NCI-H2029 (cell line): ENCODE measurements around the gene POLRMT.
"Not testable (repeated sequence)": the region's sequence is repeated elsewhere in the genome, so short reads cannot be mapped to it uniquely, and the experiment has no call there.

ENCODE experiments used
- DNase-seq: peaks from one replicate; lab custom pipeline; 2025; lab: John Stamatoyannopoulos, UW

Gene POLRMT

DNA sequence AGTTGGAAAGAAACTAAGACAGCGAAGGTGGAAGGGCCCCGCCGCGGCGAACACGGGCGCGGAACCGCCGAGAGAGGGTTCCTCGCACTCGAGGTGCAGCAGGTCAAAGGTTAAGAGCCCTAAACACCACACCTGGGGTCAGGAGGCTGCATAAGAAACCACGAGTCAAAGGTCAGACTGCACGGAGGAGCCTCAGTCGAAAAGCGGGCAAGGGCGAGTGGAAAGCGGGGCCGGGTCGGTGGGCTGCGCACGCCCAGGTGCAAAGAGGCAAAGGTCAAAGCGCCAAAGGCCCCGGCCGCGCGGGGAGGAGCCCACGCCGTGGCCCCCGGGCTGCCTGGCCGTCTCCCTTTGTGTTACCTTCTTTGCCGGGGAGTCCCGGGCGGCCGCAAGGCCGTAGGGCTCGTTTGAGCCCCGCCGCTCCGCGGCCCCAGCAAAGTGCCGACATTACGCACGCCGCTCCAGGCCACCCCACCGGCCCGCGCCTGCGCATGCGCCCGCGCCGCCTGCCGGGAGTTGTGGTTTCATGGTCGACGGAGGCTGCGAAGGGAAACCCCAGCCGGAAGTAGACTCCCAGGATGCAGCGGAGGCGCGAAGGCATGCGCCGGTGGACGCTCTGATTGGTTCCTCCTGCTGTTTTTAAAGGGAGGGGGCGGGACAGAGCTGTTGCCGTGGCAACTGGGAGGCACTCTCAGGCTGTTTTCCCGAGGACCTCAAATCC lies at the start of gene POLRMT:
POLRMT (minus strand) TSS at position 470 of the 718 bp plus-strand sequence; CDS start at position 445, 25 bp downstream.
- peak; percentile 98 for DNase-seq

GRCh38 chr19:682678-683320 lies 49.5 kb upstream of the POLRMT start:
- no peak for DNase-seq

DNA sequence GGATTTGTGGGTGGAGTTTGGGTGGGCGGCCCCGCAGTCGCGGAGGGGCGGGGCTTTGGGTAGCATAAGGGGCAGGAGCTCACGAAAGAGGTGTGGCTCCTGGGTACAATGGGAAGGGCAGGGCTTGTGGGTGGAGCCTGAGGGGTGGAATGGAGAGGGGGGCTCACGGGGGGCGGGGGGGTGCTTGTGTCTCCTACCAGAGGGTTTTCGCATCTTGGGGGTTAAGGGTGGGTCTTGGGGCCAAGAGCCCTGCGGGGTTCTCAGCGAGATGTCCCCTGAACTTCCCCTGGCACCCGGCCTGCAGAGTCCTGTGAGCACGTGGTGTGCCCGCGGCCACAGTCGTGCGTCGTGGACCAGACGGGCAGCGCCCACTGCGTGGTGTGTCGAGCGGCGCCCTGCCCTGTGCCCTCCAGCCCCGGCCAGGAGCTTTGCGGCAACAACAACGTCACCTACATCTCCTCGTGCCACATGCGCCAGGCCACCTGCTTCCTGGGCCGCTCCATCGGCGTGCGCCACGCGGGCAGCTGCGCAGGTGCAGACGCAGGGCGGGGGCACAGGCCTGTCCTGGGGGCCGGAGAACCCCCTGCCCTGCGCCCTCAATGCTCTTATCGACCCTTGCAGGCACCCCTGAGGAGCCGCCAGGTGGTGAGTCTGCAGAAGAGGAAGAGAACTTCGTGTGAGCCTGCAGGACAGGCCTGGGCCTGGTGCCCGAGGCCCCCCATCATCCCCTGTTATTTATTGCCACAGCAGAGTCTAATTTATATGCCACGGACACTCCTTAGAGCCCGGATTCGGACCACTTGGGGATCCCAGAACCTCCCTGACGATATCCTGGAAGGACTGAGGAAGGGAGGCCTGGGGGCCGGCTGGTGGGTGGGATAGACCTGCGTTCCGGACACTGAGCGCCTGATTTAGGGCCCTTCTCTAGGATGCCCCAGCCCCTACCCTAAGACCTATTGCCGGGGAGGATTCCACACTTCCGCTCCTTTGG lies 48.0 kb upstream of the POLRMT start:
- DNase-seq = peak; percentile 87

DNA sequence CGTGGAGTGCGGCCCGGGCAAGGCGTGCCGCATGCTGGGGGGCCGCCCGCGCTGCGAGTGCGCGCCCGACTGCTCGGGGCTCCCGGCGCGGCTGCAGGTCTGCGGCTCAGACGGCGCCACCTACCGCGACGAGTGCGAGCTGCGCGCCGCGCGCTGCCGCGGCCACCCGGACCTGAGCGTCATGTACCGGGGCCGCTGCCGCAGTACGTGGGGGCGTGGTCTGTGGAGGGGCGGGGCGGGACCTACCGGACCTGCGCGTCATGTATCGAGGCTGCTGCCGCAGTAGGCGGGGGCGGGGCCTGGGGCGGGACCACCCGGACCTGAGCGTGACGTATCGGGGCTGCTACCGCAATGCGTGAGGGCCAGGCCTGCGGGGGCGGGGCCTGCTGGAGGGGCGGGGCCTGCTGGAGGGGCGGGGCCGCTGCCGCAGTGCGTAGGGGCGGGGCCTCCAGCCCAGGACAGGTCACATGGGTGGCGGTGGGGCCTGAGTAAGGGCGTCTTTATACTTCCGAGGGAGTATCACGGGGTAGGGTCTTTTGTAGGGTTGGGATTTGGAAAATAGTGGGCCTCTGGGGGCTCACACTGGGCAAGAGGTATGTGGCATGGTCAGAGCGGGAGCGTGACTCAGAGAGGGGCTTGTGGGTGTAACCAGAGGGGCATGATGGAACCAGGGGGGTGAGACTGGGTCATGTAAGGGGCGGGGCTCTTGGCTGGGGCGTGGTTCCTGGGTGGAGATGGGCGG lies 47.1 kb upstream of the POLRMT start:
- peak; percentile 96 for DNase-seq

DNA sequence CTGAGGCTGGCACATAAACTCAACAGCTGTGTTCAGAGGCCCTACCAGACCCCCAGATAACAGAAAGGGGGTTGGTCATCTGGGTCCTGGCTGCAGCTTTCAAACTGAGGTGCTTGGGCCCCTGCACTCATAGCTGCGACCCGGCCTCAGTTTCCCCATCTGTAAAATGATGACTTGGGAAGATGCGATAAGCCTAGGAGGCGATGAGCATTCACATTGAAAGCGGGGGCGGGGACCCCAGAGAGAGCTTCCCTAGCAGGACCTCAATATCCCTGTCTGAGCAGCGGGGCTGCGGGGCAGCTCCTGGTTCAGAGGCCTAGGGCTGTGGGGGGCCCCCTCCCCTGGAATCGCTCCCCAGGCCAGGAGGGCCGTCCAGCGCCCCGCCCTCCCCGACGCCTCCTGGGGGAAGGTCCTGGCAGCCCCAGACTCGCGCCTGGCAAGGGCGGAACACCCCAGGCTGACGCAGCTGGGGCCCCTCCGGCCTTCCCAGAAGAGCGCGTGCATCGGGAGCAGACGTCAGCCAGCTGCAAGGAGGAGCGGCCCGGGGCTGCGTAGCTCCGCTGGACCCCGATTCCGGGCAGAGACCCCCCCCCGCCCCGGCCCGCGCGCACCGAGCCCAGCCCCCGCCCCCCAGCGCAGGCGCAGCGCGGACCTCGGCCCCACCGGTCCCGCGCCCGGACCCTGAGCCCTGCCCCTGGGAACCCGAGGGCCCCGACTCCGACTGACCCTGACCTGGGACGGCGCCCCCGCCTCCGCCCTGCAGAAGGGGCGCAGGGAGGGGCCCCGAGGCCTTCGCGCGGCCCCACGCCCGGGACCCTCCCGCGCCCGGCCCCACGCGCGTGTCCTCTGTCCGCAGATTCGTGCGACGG lies 46.3 kb upstream of the POLRMT start:
- no peak for DNase-seq

- no peak for DNase-seq
These were observed 45.6 kb upstream of the POLRMT start for GRCh38 chr19:678791-679388.

DNA sequence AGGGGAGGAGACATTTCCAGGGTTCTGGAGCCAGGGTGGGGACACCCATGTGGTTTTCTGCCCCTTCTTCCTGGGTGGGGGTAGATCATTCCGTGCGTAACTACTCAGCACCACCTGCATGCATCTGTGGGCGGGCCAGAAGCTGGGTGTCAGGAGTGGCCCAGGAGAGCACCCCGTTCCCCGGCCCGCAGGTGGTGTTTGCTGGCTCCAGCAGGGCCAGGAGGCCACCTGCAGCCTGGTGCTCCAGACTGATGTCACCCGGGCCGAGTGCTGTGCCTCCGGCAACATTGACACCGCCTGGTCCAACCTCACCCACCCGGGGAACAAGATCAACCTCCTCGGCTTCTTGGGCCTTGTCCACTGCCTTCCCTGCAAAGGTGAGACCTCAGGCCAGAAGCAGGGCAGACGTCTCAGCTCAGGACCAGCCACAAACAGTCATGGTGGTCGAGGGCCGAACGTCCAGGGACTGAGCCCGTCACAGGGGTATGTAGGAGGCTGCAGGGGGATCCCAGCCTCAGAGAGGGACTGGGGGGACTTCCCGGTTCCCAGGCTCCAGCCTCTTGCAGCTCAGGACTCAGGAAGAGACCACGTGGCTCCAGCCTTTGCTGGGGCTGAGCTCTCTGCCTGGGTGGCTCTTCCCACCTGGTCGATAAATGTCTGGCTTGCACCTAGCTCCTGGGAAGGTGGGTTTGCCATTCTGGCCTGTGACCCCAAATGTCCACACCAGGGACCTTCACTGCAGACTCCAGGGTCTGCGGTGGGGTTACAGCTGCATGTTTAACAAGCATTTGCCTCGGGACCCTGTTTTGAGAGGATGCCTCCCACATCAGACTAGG lies 44.5 kb upstream of the POLRMT start:
- DNase-seq = no peak

- DNase-seq = no peak
These were observed 43.9 kb upstream of the POLRMT start for GRCh38 chr19:677201-677600.

GRCh38 chr19:676339-677105 lies 43.2 kb upstream of the POLRMT start, which contains the start of gene FSTL3:
Gene FSTL3, plus strand, starts transcription at chr19:676392. Its CDS starts 32 bp downstream, at chr19:676424.
- no peak for DNase-seq

DNA sequence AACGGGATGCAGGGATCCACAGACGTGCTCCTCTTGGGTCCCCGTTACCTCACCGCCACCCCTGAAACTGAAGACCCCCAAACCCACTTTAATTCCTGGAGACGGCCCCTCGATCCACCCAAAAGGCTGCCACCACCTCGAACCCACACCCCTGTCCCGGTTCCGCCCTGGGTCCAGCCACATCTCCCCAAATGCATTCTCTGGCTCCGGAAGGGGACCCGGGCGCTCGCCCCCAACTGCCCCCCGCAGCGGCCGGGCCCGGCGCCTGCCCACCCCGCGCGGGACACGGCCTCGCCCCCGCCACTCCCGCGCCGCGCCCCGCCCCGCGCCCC lies 42.6 kb upstream of the POLRMT start:
- DNase-seq = no peak

DNA sequence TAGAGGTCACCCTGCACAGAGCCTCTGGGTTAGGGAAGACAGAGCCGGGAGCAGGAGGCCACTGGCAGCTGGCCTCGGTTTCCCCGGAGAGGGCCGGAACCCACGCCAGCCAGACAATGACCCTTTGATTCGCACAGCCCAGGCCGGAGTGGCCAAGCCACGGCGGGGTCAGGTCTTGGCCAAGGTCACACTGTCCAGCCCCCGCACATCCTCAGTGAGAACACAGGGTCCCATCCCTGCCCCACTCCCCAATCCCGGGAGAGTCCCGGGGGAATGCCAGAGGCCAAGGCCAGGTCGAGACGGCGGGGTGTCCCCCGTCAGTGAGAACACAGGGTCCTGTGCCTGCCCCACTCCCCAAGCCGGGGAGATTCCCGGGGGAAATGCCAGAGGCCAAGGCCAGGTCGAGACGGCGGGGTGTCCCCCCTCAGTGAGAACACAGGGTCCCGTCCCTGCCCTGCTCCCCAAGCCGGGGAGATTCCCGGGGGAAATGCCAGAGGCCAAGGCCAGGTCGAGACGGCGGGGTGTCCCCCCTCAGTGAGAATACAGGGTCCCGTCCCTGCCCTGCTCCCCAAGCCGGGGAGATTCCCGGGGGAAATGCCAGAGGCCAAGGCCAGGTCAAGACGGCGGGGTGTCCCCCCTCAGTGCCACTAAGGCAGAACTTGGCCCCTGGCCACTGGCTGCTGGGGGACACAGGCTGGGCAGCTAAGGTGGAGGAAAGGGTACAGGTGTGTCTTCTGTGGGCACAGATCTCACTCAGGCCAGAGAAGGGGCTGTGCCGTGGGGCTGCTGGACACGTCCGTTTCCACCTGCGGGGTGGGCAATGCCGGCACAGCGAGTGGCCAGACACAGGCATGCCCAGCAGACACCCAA lies 41.2 kb upstream of the POLRMT start:
- no peak for DNase-seq

GRCh38 chr19:670609-671075 lies 37.3 kb upstream of the POLRMT start:
- DNase-seq = no peak

- DNase-seq = not testable (repeated sequence)
These were observed 35.5 kb upstream of the POLRMT start for GRCh38 chr19:668675-669434.

- not testable (repeated sequence) for DNase-seq
These were observed 33.7 kb upstream of the POLRMT start for GRCh38 chr19:666985-667573.

GRCh38 chr19:664913-665443 lies 31.6 kb upstream of the POLRMT start:
- DNase-seq = peak; percentile 67

GRCh38 chr19:663682-664117 lies 30.4 kb upstream of the POLRMT start:
- DNase-seq = no peak
